Trophoblast cell (in vitro differentiated cells and primary cell): Measurements from ENCODE around the gene RUVBL2.

Experiments
- DNase-seq, 2 donors: peaks; one replicate each; pipeline ENCODE4 v3.0.0-alpha.2; 2016
- H2AFZ ChIP-seq: 2 replicates; pipeline ENCODE4 v1.6.1; 2013; ENCODE audit warnings: low read length, moderate library complexity, mild to moderate bottlenecking; ENCODE audit not compliant: insufficient read depth, poor library complexity
- H2AK5ac ChIP-seq: 2 replicates; pipeline ENCODE4 v1.6.1; 2013; ENCODE audit warnings: mild to moderate bottlenecking, low read length
- H2BK120ac ChIP-seq: 2 replicates; pipeline ENCODE4 v1.6.1; 2013; ENCODE audit warnings: low read length, mild to moderate bottlenecking, moderate library complexity; ENCODE audit not compliant: insufficient read depth, poor library complexity
- H2BK12ac ChIP-seq: 2 replicates; pipeline ENCODE4 v1.6.1; 2013; ENCODE audit warnings: mild to moderate bottlenecking, low read length, moderate library complexity
- H2BK5ac ChIP-seq: 2 replicates; pipeline ENCODE4 v1.6.1; 2013; ENCODE audit warnings: low read length, low read depth, moderate library complexity, mild to moderate bottlenecking; ENCODE audit not compliant: poor library complexity
- H3K14ac ChIP-seq: 2 replicates; pipeline ENCODE4 v1.6.1; 2013; ENCODE audit warnings: mild to moderate bottlenecking, low read length
- H3K18ac ChIP-seq: 2 replicates; pipeline ENCODE4 v1.6.1; 2013; ENCODE audit warnings: mild to moderate bottlenecking, low read length
- H3K23ac ChIP-seq: 2 replicates; pipeline ENCODE4 v1.6.1; 2013; ENCODE audit warnings: low read length
- H3K27ac ChIP-seq: 2 replicates; pipeline ENCODE4 v1.5.1; 2013; ENCODE audit warnings: low read depth, mild to moderate bottlenecking, inconsistent platforms, low read length, moderate library complexity
- H3K27me3 ChIP-seq: 2 replicates; pipeline ENCODE4 v1.6.1; 2013; ENCODE audit warnings: inconsistent platforms, mild to moderate bottlenecking, low read length, moderate library complexity; ENCODE audit not compliant: insufficient read depth
- H3K36me3 ChIP-seq, 2 experiments: 1 replicate in 1 of 2; 2 replicates in 1 of 2; pipeline ENCODE4 v1.6.1; 2013; ENCODE audit warnings: low read length in 2 of 2, mild to moderate bottlenecking in 2 of 2, moderate library complexity in 1 of 2; ENCODE audit not compliant: insufficient read depth in 2 of 2, control insufficient read depth in 1 of 2
- H3K4ac ChIP-seq: 2 replicates; pipeline ENCODE4 v1.6.1; 2013; ENCODE audit warnings: low read depth, mild to moderate bottlenecking, low read length, moderate library complexity
- H3K4me1 ChIP-seq, 2 experiments: 1 replicate in 1 of 2; 2 replicates in 1 of 2; pipeline ENCODE4 v1.6.1; 2013; ENCODE audit warnings: low read length in 2 of 2, mild to moderate bottlenecking in 2 of 2, moderate library complexity in 1 of 2; ENCODE audit not compliant: insufficient read depth in 2 of 2, control insufficient read depth in 1 of 2
- H3K4me2 ChIP-seq: 2 replicates; pipeline ENCODE4 v1.6.1; 2013; ENCODE audit warnings: inconsistent platforms, mild to moderate bottlenecking, low read length, moderate library complexity
- H3K4me3 ChIP-seq: 2 replicates; pipeline ENCODE4 v1.5.1; 2013; ENCODE audit warnings: mild to moderate bottlenecking, low read depth, low read length, inconsistent platforms
- H3K79me1 ChIP-seq: one replicate; pipeline ENCODE4 v1.6.1; 2013; ENCODE audit warnings: low read length
- H3K79me2 ChIP-seq: 2 replicates; pipeline ENCODE4 v1.6.1; 2013; ENCODE audit warnings: low read length, mild to moderate bottlenecking; ENCODE audit not compliant: control insufficient read depth, insufficient read depth, poor library complexity
- H3K9ac ChIP-seq: 2 replicates; pipeline ENCODE4 v1.6.1; 2013; ENCODE audit warnings: mild to moderate bottlenecking, low read length
- H3K9me3 ChIP-seq: 2 replicates; pipeline ENCODE4 v1.6.1; 2013; ENCODE audit warnings: low read depth, mild to moderate bottlenecking, control low read depth, inconsistent platforms, low read length; ENCODE audit not compliant: insufficient read depth
- H4K12ac ChIP-seq: 2 replicates; pipeline ENCODE4 v1.6.1; 2013; ENCODE audit warnings: low read depth, mild to moderate bottlenecking, low read length, moderate library complexity
- H4K8ac ChIP-seq: 2 replicates; pipeline ENCODE4 v1.6.1; 2013; ENCODE audit warnings: low read depth, mild to moderate bottlenecking, low read length, moderate library complexity
- H4K91ac ChIP-seq: one replicate; pipeline ENCODE4 v1.6.1; 2013; ENCODE audit warnings: low read depth, mild to moderate bottlenecking, low read length, moderate library complexity
- WGBS: extraction: QIAGEN DNeasy Blood & Tissue Kit; methylation state at CpG from one replicate; pipeline ENCODE4 v1.1.7; 2013; ENCODE audit warnings: missing lambda C conversion rate; ENCODE audit not compliant: insufficient read length, insufficient coverage; ENCODE audit errors: extremely low coverage; 5-methylcytosine and 5-hydroxymethylcytosine counted together

The RUVBL2 gene

GRCh38 chr19:49004133-49004532 lies 10.4 kb downstream of the RUVBL2 start:
- H3K18ac ChIP-seq: no peak overlapping the region
- H4K8ac ChIP-seq: no peak overlapping the region
- H3K79me2 ChIP-seq: no peaks in the 10 kb centered on the region
- H2BK12ac ChIP-seq: no peak overlapping the region
- H2BK120ac ChIP-seq: no peak overlapping the region
- H3K4me3 ChIP-seq: no peak overlapping the region
- no peak overlapping the region for H3K9ac ChIP-seq
- WGBS: no CpG with 5 or more reads among the region's 15 CpGs
- H2BK5ac ChIP-seq: no peak overlapping the region
- DNase-seq: no peak
- no peak overlapping the region for H2AFZ ChIP-seq
- H3K36me3 ChIP-seq: peaks cover 37 to 42% of the 10 kb centered on the region in 2 experiments
- H2AK5ac ChIP-seq: no peak overlapping the region
- no peak overlapping the region for H4K91ac ChIP-seq
- no peak overlapping the region for H3K4me2 ChIP-seq
- H4K12ac ChIP-seq: no peak overlapping the region
- no peaks in the 10 kb centered on the region for H3K9me3 ChIP-seq
- no peak overlapping the region for H3K4ac ChIP-seq
- H3K23ac ChIP-seq: no peak overlapping the region
- H3K27ac ChIP-seq: no peak overlapping the region
- no peaks in the 10 kb centered on the region for H3K27me3 ChIP-seq
- no peaks in the 10 kb centered on the region for H3K4me1 ChIP-seq
- H3K14ac ChIP-seq: no peak overlapping the region
- no peaks in the 10 kb centered on the region for H3K79me1 ChIP-seq

GRCh38 chr19:49004964-49005614 lies 11.4 kb downstream of the RUVBL2 start:
- Histone ChIP-seq H3K79me1 (no peaks in the 10 kb centered on the region), H3K23ac (no peak overlapping the region), H2AK5ac (no peak overlapping the region), H3K9ac (no peak overlapping the region), H2BK120ac (no peak overlapping the region), H3K4ac (no peak overlapping the region), H2BK5ac (no peak overlapping the region), H3K27me3 (no peaks in the 10 kb centered on the region), H2BK12ac (no peak overlapping the region), H3K18ac (no peak overlapping the region), H3K4me2 (no peak overlapping the region), H3K14ac (no peak overlapping the region), H4K12ac (no peak overlapping the region), H2AFZ (no peak overlapping the region), H3K36me3 (peaks cover 42 to 50% of the 10 kb centered on the region in 2 experiments), H4K91ac (no peak overlapping the region), H3K4me1 (no peaks in the 10 kb centered on the region), H3K79me2 (no peaks in the 10 kb centered on the region), H3K27ac (no peak overlapping the region), H3K4me3 (no peak overlapping the region), H4K8ac (no peak overlapping the region), H3K9me3 (no peaks in the 10 kb centered on the region)
- no CpG with 5 or more reads among the region's 7 CpGs for WGBS
- DNase-seq: no peak

- Histone ChIP-seq H4K91ac (no peak overlapping the region), H3K4me3 (no peak overlapping the region), H3K9ac (no peak overlapping the region), H2AFZ (no peak overlapping the region), H3K27ac (no peak overlapping the region), H3K79me1 (peaks cover 2% of the 10 kb centered on the region), H2AK5ac (no peak overlapping the region), H3K79me2 (no peaks in the 10 kb centered on the region), H4K8ac (no peak overlapping the region), H3K18ac (no peak overlapping the region), H3K4ac (no peak overlapping the region), H3K4me2 (no peak overlapping the region), H2BK5ac (no peak overlapping the region), H3K23ac (no peak overlapping the region), H3K36me3 (peaks cover 59 to 65% of the 10 kb centered on the region in 2 experiments), H3K27me3 (no peaks in the 10 kb centered on the region), H3K4me1 (no peaks in the 10 kb centered on the region), H3K14ac (no peak overlapping the region), H3K9me3 (peaks cover 2% of the 10 kb centered on the region), H4K12ac (no peak overlapping the region), H2BK120ac (no peak overlapping the region), H2BK12ac (no peak overlapping the region)
- no CpG with 5 or more reads among the region's 22 CpGs for WGBS
- DNase-seq: no peak
These were observed 13.2 kb downstream of the RUVBL2 start for GRCh38 chr19:49006905-49007304.

GRCh38 chr19:49009828-49010227 lies 16.1 kb downstream of the RUVBL2 start:
- Histone ChIP-seq H3K27ac (no peak overlapping the region), H3K4me2 (no peak overlapping the region), H3K4ac (no peak overlapping the region), H3K23ac (no peak overlapping the region), H3K27me3 (no peaks in the 10 kb centered on the region), H2AFZ (no peak overlapping the region), H2BK12ac (no peak overlapping the region), H4K8ac (no peak overlapping the region), H3K79me2 (no peaks in the 10 kb centered on the region), H3K79me1 (peaks cover 6% of the 10 kb centered on the region), H3K4me3 (no peak overlapping the region), H2BK5ac (no peak overlapping the region), H3K9ac (no peak overlapping the region), H3K18ac (no peak overlapping the region), H4K91ac (no peak overlapping the region), H3K4me1 (no peaks in the 10 kb centered on the region), H4K12ac (no peak overlapping the region), H2BK120ac (no peak overlapping the region), H3K36me3 (peaks cover 61 to 66% of the 10 kb centered on the region in 2 experiments), H3K14ac (no peak overlapping the region), H2AK5ac (no peak overlapping the region), H3K9me3 (peaks cover 3% of the 10 kb centered on the region)
- no CpG with 5 or more reads among the region's 18 CpGs for WGBS
- no peak for DNase-seq
